K562 (cell line): ENCODE results near the gene MAGI2. TPM values are rescaled to one million over a fixed set of nuclear protein-coding genes. Genes with fewer than 3 reads are reported as not detected.

Experiments used
- ATAC-seq: fragments of 200-7000 bp; cut with Tn5 transposase; 3 replicates; pipeline ENCODE4 v1.9.1; 2020; ENCODE audit warnings: moderate library complexity
- BruUV-seq: library from RNA; stranded (reverse); fragments of 400-500 nt; replicated peaks from 2 replicates; lab custom pipeline; 2021; lab: Mats Ljungman, UMichigan
- CTCF ChIA-PET: fragments of 300-600 bp; formaldehyde crosslinking; extraction: SDS; loops from one replicate; lab custom pipeline; 2021; ENCODE audit warnings: low intra/inter-chr PET ratio; lab: Yijun Ruan, JAX
- POLR2A ChIA-PET: fragments of 300-600, 350-650 bp; sonication (Branson Sonifier 250); formaldehyde crosslinking; extraction: SDS; loops from one replicate; lab custom pipeline; 2021; ENCODE audit warnings: antibody characterized with exemption, inconsistent platforms; lab: Yijun Ruan, JAX
- DNase-seq, 4 experiments: peaks; one replicate each; pipeline versions ENCODE4 v3.0.0 to v3.0.0-alpha.2; 2011 to 2018; ENCODE audit warnings: low spot score in 3 of 4, mixed read lengths in 3 of 4; ENCODE audit errors: extremely low read depth in 1 of 4
- FAIRE-seq: peaks from 2 replicates; lab custom pipeline; 2011; peaks lifted over from hg19 to GRCh38; lab: Jason Lieb, UNC
- H2AFZ ChIP-seq: 2 replicates; pipeline ENCODE4 v1.6.0; 2011; ENCODE audit warnings: low read depth, low read length, control low read depth, inconsistent platforms
- H3K27ac ChIP-seq: fragments of 200-600 bp; 3 replicates; pipeline ENCODE4 v1.8.0; 2011; ENCODE audit warnings: low read depth, mild to moderate bottlenecking, control low read depth, inconsistent platforms, low read length, moderate library complexity, mixed read lengths; ENCODE audit errors: extremely low read depth
- H3K27me3 ChIP-seq, 2 experiments: fragments of 300-600 bp in 1 of 2; 2 replicates in 1 of 2; 3 replicates in 1 of 2; pipeline versions ENCODE4 v1.6.0 to v1.8.0; 2011; ENCODE audit warnings: inconsistent platforms in 2 of 2, low read length in 2 of 2, mild to moderate bottlenecking in 1 of 2, mixed read lengths in 1 of 2, moderate library complexity in 1 of 2; ENCODE audit not compliant: control insufficient read depth in 2 of 2, insufficient read depth in 2 of 2
- H3K36me3 ChIP-seq: fragments of 300-600 bp; 3 replicates; pipeline ENCODE4 v1.8.0; 2011; ENCODE audit warnings: mild to moderate bottlenecking, low read length, inconsistent platforms; ENCODE audit not compliant: control insufficient read depth, insufficient read depth
- H3K4me1 ChIP-seq, 2 experiments: fragments of 200-600 bp in 1 of 2; replicated peaks in 1 of 2; 2 replicates in 1 of 2; 3 replicates in 1 of 2; pipeline versions ENCODE4 v1.5.1 to v1.8.0; 2011; ENCODE audit warnings: inconsistent platforms in 2 of 2, low read length in 2 of 2, mild to moderate bottlenecking in 1 of 2, mixed read lengths in 1 of 2, moderate library complexity in 1 of 2; ENCODE audit not compliant: control insufficient read depth in 2 of 2, insufficient read depth in 2 of 2
- H3K4me2 ChIP-seq: 2 replicates; pipeline ENCODE4 v1.6.1; 2011; ENCODE audit warnings: low read length, control low read depth, inconsistent platforms, mixed read lengths; ENCODE audit not compliant: insufficient read depth
- H3K4me3 ChIP-seq: fragments of 200-600 bp; sonication (generic), shearing (Covaris generic); 2 replicates; pipeline ENCODE4 v1.5.1; 2016; ENCODE audit warnings: control low read depth, inconsistent platforms
- H3K79me2 ChIP-seq: fragments of 200-600 bp; 3 replicates; pipeline ENCODE4 v1.8.0; 2011; ENCODE audit warnings: low read length, inconsistent platforms; ENCODE audit not compliant: control insufficient read depth, insufficient read depth
- H3K9ac ChIP-seq, 2 experiments: 2 replicates each; pipeline versions ENCODE4 v1.6.0 to v1.6.1; 2011; ENCODE audit warnings: low read depth in 2 of 2, low read length in 2 of 2, control low read depth in 1 of 2, inconsistent platforms in 1 of 2, mild to moderate bottlenecking in 1 of 2, mixed read lengths in 1 of 2; ENCODE audit not compliant: insufficient read depth in 1 of 2
- H3K9me1 ChIP-seq: one replicate; pipeline ENCODE4 v1.6.0; 2011; ENCODE audit warnings: inconsistent platforms, mild to moderate bottlenecking, low read length, moderate library complexity; ENCODE audit not compliant: control insufficient read depth, insufficient read depth
- H3K9me3 ChIP-seq: replicated peaks from 2 replicates; pipeline ENCODE4 v1.5.1; 2011; ENCODE audit warnings: low read depth, low read length, inconsistent platforms; ENCODE audit not compliant: control insufficient read depth, insufficient read depth
- H4K20me1 ChIP-seq: replicated peaks from 2 replicates; pipeline ENCODE4 v1.6.1; 2011; ENCODE audit warnings: low read length, inconsistent platforms, mixed read lengths; ENCODE audit not compliant: control insufficient read depth, insufficient read depth
- GTF2A2 ChIP-seq: IDR thresholded peaks from 2 replicates; pipeline ENCODE4 v1.6.1; 2016; ENCODE audit warnings: mild to moderate bottlenecking, missing genetic modification characterization, missing compliant biosample characterization
- HNRNPL ChIP-seq: fragments of 200-400 bp; formaldehyde crosslinking; IDR thresholded peaks from 2 replicates; pipeline ENCODE4 v1.6.1; 2017; ENCODE audit warnings: low read depth, mild to moderate bottlenecking, low read length
- KAT2B ChIP-seq: IDR thresholded peaks from one replicate; pipeline ENCODE4 v1.6.1; 2012; ENCODE audit warnings: low read depth, mild to moderate bottlenecking, control low read depth, inconsistent platforms, low read length, moderate library complexity
- PHB2 ChIP-seq: fragments of 450-650 bp; IDR thresholded peaks from 2 replicates; pipeline ENCODE4 v1.6.1; 2017; ENCODE audit warnings: low read depth
- RFX1 ChIP-seq: fragments of 450-650 bp; IDR thresholded peaks from 2 replicates; pipeline ENCODE4 v1.6.1; 2016; ENCODE audit warnings: mild to moderate bottlenecking, moderate library complexity
- ZBED1 ChIP-seq: IDR thresholded peaks from 2 replicates; pipeline ENCODE4 v1.6.1; 2014
- ZKSCAN3 ChIP-seq: fragments of 250-450 bp; sonication (Bioruptor Pico); IDR thresholded peaks from 2 replicates; pipeline ENCODE4 v1.4.0; 2020
- ZNF140 ChIP-seq: fragments of 250-450 bp; sonication (Bioruptor Pico); IDR thresholded peaks from 2 replicates; pipeline ENCODE4 v1.8.0; 2021; ENCODE audit warnings: moderate library complexity, mild to moderate bottlenecking, inconsistent platforms
- ZNF143 ChIP-seq: sonication (generic); formaldehyde crosslinking; IDR thresholded peaks from 2 replicates; pipeline ENCODE4 v1.9.0; 2022; ENCODE audit warnings: mild to moderate bottlenecking, missing genetic modification reagents
- ZNF3 ChIP-seq: fragments of 250-450 bp; sonication (Bioruptor Pico); IDR thresholded peaks from 2 replicates; pipeline ENCODE4 v1.5.0; 2021; ENCODE audit warnings: mild to moderate bottlenecking, moderate library complexity
- ZNF41 ChIP-seq: fragments of 250-450 bp; sonication (Bioruptor Pico); conservative IDR thresholded peaks from 2 replicates; pipeline ENCODE4 v1.4.0; 2020; ENCODE audit warnings: mild to moderate bottlenecking
- ZNF57 ChIP-seq: fragments of 450-650 bp; formaldehyde crosslinking; IDR thresholded peaks from 2 replicates; pipeline ENCODE4 v1.4.0; 2020; ENCODE audit warnings: mild to moderate bottlenecking, moderate library complexity
- WGBS: fragments of 100-300 bp; shearing (Covaris generic); methylation state at CpG from one replicate; pipeline ENCODE4 v1.1.6; 2016; ENCODE audit warnings: low coverage, mixed read lengths; ENCODE audit not compliant: insufficient coverage; ENCODE audit errors: missing lambda C conversion rate; 5-methylcytosine and 5-hydroxymethylcytosine counted together
- in situ Hi-C: fragments of 300-500 bp; cut with MboI; formaldehyde crosslinking; loops from 4 replicates; pipeline ENCODE4 v1.15.0; 2018; ENCODE audit warnings: inconsistent platforms, mixed read lengths
- intact Hi-C: fragments of 100-400 bp; cut with micrococcal nuclease; formaldehyde crosslinking; loops from 2 replicates; pipeline ENCODE4 v1.14.2; 2022
- polyA plus RNA-seq, 8 experiments: library from polyadenylated mRNA; depleted of rRNA in 4 of 8; stranded (reverse) in 5 of 8; unstranded in 3 of 8; fragments of >200 nt; fragmentation: Nextera tagmentation in 2 of 8; fragmentation: Illumina TruSeq in 1 of 8; extraction: Ambion mirVana in 2 of 8; extraction: Trizol in 1 of 8; gene quantifications; 2 replicates each; pipeline versions ENCODE4 v1.2.1 to v1.2.3, GENCODE V29; 2011 to 2014; ENCODE audit warnings: inconsistent platforms in 1 of 8, missing spikeins in 1 of 8
- total RNA-seq, 7 experiments: library from RNA; depleted of rRNA in 6 of 7; stranded (reverse); fragments of >200 nt in 6 of 7; fragmentation: Illumina TruSeq in 2 of 7; extraction: Trizol in 2 of 7; gene quantifications; 2 replicates each; pipeline versions ENCODE4 v1.2.1 to v1.2.3, GENCODE V29; 2011 to 2021; ENCODE audit warnings: low replicate concordance in 1 of 7
- TF ChIP-seq, protein P1 (sequence below): fragments of 450-650 bp; IDR thresholded peaks from 2 replicates; pipeline ENCODE4 v1.6.1; 2018; ENCODE audit warnings: mild to moderate bottlenecking, low read depth; ENCODE audit not compliant: partially characterized antibody
- TF ChIP-seq, protein P2 (sequence below): fragments of 450-650 bp; IDR thresholded peaks from 2 replicates; pipeline ENCODE4 v1.6.1; 2017; ENCODE audit warnings: antibody characterized with exemption
- TF ChIP-seq, protein P3 (sequence below): sonication (generic); formaldehyde crosslinking; IDR thresholded peaks from 2 replicates; pipeline ENCODE4 v1.8.0; 2022; ENCODE audit warnings: missing genetic modification reagents, mild to moderate bottlenecking, borderline replicate concordance
- TF ChIP-seq, protein P4 (sequence below), 2 experiments: fragments of 450-650 bp; IDR thresholded peaks; 2 replicates each; pipeline ENCODE4 v1.6.1; 2018; ENCODE audit warnings: mild to moderate bottlenecking in 2 of 2, low read depth in 1 of 2; ENCODE audit not compliant: partially characterized antibody in 2 of 2

The MAGI2 gene
- total and polyA plus RNA-seq, 9 of the 15 experiments (the other 6 are each of a cell fraction or from before 2014, with no cell fraction given) = 0.27 to 1.4 (median 0.70) TPM

DNA sequence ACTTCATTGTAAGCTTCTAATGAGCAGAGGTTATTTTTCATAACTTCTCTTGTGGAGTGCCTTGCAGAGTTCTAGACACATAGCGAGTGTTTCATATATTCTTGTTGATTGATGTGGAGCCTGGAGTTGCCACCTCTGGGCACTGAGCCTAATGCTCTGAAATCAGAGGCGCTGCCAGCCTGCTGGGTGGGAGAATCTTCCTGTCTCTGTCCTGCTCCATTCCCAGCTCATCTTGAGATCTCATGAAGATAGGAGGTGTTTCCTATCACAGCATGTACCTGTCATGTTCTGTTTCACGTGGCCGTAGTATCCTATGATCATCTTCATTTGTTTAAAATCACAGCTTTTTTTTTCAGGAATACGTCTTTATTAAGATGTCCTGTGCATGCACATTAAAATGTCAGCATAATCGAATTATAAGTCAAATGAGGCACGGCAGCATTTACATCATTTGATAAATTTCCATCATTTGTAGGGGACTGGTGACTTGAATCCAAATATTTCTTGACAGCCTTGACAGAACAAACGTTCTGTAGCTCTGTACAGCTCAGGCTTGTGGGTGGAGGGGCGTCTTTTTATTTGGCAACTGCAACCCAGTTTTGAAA, 1261.9 kb downstream of the MAGI2 start:
- Histone ChIP-seq H2AFZ (no peak overlapping the region), H3K79me2 (no peaks in the 10 kb centered on the region), H4K20me1 (no peaks in the 10 kb centered on the region), H3K9ac (no peak overlapping the region), H3K36me3 (no peaks in the 10 kb centered on the region), H3K9me1 (no peaks in the 10 kb centered on the region), H3K4me2 (no peak overlapping the region), H3K9me3 (no peaks in the 10 kb centered on the region), H3K27me3 (no peaks in the 10 kb centered on the region), H3K4me1 (no peaks in the 10 kb centered on the region), H3K27ac (no peak overlapping the region), H3K4me3 (no peak overlapping the region)
- ATAC-seq = no peak
- WGBS = 2% methylated on average over 9 of the region's 9 CpGs
- in situ Hi-C loops = no loop called here
- intact Hi-C loops = no loop called here
- BruUV-seq = no TSS peak
- FAIRE-seq = no peak
- DNase-seq = no peak
- CTCF ChIA-PET = no interaction called here
- POLR2A ChIA-PET = interaction anchor here (1.2 kb wide), 1 partner anchor 8 kb away, joined by 3 read pairs; no protein-coding TSS in a partner anchor
- TF ChIP-seq RFX1 (no peak), ZNF140 (CRISPR knock-in tag) (no peak), ZKSCAN3 (CRISPR knock-in tag) (no peak), ZNF57 (no peak), ZNF143 (CRISPR knock-in tag) (no peak), ZNF3 (no peak), PHB2 (no peak), GTF2A2 (no peak), HNRNPL (no peak), ZNF41 (CRISPR knock-in tag) (no peak), KAT2B (no peak), ZBED1 (no peak)
- TF ChIP-seq, protein P1, sequence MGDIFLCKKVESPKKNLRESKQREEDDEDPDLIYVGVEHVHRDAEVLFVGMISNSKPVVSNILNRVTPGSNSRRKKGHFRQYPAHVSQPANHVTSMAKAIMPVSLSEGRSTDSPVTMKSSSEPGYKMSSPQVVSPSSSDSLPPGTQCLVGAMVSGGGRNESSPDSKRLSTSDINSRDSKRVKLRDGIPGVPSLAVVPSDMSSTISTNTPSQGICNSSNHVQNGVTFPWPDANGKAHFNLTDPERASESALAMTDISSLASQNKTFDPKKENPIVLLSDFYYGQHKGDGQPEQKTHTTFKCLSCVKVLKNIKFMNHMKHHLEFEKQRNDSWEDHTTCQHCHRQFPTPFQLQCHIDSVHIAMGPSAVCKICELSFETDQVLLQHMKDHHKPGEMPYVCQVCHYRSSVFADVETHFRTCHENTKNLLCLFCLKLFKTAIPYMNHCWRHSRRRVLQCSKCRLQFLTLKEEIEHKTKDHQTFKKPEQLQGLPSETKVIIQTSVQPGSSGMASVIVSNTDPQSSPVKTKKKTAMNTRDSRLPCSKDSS = no peak
- TF ChIP-seq, protein P2, sequence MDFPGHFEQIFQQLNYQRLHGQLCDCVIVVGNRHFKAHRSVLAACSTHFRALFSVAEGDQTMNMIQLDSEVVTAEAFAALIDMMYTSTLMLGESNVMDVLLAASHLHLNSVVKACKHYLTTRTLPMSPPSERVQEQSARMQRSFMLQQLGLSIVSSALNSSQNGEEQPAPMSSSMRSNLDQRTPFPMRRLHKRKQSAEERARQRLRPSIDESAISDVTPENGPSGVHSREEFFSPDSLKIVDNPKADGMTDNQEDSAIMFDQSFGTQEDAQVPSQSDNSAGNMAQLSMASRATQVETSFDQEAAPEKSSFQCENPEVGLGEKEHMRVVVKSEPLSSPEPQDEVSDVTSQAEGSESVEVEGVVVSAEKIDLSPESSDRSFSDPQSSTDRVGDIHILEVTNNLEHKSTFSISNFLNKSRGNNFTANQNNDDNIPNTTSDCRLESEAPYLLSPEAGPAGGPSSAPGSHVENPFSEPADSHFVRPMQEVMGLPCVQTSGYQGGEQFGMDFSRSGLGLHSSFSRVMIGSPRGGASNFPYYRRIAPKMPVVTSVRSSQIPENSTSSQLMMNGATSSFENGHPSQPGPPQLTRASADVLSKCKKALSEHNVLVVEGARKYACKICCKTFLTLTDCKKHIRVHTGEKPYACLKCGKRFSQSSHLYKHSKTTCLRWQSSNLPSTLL = no peak
- TF ChIP-seq, protein P3, sequence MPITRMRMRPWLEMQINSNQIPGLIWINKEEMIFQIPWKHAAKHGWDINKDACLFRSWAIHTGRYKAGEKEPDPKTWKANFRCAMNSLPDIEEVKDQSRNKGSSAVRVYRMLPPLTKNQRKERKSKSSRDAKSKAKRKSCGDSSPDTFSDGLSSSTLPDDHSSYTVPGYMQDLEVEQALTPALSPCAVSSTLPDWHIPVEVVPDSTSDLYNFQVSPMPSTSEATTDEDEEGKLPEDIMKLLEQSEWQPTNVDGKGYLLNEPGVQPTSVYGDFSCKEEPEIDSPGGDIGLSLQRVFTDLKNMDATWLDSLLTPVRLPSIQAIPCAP (CRISPR knock-in tag) = no peak
- TF ChIP-seq, protein P4, sequence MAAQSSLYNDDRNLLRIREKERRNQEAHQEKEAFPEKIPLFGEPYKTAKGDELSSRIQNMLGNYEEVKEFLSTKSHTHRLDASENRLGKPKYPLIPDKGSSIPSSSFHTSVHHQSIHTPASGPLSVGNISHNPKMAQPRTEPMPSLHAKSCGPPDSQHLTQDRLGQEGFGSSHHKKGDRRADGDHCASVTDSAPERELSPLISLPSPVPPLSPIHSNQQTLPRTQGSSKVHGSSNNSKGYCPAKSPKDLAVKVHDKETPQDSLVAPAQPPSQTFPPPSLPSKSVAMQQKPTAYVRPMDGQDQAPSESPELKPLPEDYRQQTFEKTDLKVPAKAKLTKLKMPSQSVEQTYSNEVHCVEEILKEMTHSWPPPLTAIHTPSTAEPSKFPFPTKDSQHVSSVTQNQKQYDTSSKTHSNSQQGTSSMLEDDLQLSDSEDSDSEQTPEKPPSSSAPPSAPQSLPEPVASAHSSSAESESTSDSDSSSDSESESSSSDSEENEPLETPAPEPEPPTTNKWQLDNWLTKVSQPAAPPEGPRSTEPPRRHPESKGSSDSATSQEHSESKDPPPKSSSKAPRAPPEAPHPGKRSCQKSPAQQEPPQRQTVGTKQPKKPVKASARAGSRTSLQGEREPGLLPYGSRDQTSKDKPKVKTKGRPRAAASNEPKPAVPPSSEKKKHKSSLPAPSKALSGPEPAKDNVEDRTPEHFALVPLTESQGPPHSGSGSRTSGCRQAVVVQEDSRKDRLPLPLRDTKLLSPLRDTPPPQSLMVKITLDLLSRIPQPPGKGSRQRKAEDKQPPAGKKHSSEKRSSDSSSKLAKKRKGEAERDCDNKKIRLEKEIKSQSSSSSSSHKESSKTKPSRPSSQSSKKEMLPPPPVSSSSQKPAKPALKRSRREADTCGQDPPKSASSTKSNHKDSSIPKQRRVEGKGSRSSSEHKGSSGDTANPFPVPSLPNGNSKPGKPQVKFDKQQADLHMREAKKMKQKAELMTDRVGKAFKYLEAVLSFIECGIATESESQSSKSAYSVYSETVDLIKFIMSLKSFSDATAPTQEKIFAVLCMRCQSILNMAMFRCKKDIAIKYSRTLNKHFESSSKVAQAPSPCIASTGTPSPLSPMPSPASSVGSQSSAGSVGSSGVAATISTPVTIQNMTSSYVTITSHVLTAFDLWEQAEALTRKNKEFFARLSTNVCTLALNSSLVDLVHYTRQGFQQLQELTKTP (IDR thresholded peaks at IDR 0.05; ENCODE audit: low read depth in 1 of 2, partially characterized antibody in 2 of 2) = no peak
